Stimulated activated CD8-positive, alpha-beta memory T cell treated with anti-CD3 and anti-CD28 coated beads, Interleukin-4, amount 100 ng/mL, for 4 hours (primary cell): ENCODE results near the gene ATPAF2.

Experiments
- DNase-seq, 2 donors: peaks; one replicate each; pipeline ENCODE4 v3.0.0-alpha.2; 2020; ENCODE audit warnings: low read depth in 2 of 2, low spot score in 1 of 2

The ATPAF2 gene

GRCh38 chr17:18039535-18040260 lies 730 bp upstream of the ATPAF2 start:
- no peak for DNase-seq

- no peak for DNase-seq
Observed at GRCh38 chr17:18038149-18038850, 668 bp downstream of the ATPAF2 start.

GRCh38 chr17:18037486-18037885 lies 1.5 kb downstream of the ATPAF2 start:
- no peak for DNase-seq

- no peak for DNase-seq
Observed at GRCh38 chr17:18035704-18036103, 3.3 kb downstream of the ATPAF2 start.

GRCh38 chr17:18033442-18034099 lies 5.4 kb downstream of the ATPAF2 start:
- DNase-seq, result peak; percentile 16 to 18

GRCh38 chr17:18031955-18032354 lies 7.0 kb downstream of the ATPAF2 start:
- no peak for DNase-seq

GRCh38 chr17:18028952-18029540 lies 9.9 kb downstream of the ATPAF2 start:
- DNase-seq, result no peak

- no peak for DNase-seq
Observed at GRCh38 chr17:18028114-18028951, 10.6 kb downstream of the ATPAF2 start.

GRCh38 chr17:18027280-18027679 lies 11.7 kb downstream of the ATPAF2 start:
- no peak for DNase-seq

- no peak for DNase-seq
Observed at GRCh38 chr17:18025945-18026776, 12.8 kb downstream of the ATPAF2 start.

GRCh38 chr17:18025241-18025944 lies 13.6 kb downstream of the ATPAF2 start:
- no peak for DNase-seq

GRCh38 chr17:18021372-18021771 lies 17.6 kb downstream of the ATPAF2 start:
- DNase-seq, result no peak

GRCh38 chr17:18020971-18021370 lies 18.0 kb downstream of the ATPAF2 start:
- no peak for DNase-seq

GRCh38 chr17:18019838-18020154 lies 19.2 kb downstream of the ATPAF2 start:
- DNase-seq, result no peak

GRCh38 chr17:18018411-18018921 lies 20.5 kb downstream of the ATPAF2 start:
- no peak for DNase-seq

- no peak for DNase-seq
Observed at GRCh38 chr17:18017958-18018357, 21.0 kb downstream of the ATPAF2 start.

- DNase-seq, result no peak
Observed at GRCh38 chr17:18016426-18016825, 22.5 kb downstream of the ATPAF2 start.

- DNase-seq, result no peak
Observed at GRCh38 chr17:18015593-18015992, 23.4 kb downstream of the ATPAF2 start.

- DNase-seq, result no peak
Observed at GRCh38 chr17:18014006-18014405, 25.0 kb downstream of the ATPAF2 start.
